DMS53 treated with DMSO at 0.1 percent for 48 hours (cell line): ENCODE measurements around the gene ZMYND15.
A peak's percentile ranks its signal among the peaks of the same experiment; 100 is the strongest.

ENCODE experiments used
- DNase-seq: peaks from one replicate; lab custom pipeline; 2025; ENCODE audit not compliant: unreplicated experiment; lab: John Stamatoyannopoulos, UW

Gene ZMYND15

GRCh38 chr17:4742629-4743028, 3.0 kb downstream of the ZMYND15 start:
- no peak for DNase-seq

DNA sequence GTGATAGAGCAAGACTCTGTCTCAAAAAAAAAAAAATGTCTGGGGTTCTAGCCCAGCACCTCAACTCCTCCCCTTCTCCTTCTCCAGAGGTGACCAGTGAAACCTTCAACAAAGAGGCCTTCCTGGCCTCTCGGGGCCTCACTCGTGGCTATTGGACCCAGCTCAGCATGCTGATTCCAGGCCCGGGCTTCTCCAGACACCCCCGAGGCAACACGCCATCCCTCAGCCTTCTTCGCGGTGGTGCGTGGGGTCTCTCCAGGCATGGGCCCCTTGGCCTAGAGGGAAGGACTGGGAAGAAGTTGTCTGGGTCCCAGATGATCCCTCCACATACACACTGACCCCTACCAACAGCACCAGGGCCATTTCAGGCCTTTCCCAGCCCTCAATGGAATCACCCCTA, 3.6 kb downstream of the ZMYND15 start:
- no peak for DNase-seq

DNA sequence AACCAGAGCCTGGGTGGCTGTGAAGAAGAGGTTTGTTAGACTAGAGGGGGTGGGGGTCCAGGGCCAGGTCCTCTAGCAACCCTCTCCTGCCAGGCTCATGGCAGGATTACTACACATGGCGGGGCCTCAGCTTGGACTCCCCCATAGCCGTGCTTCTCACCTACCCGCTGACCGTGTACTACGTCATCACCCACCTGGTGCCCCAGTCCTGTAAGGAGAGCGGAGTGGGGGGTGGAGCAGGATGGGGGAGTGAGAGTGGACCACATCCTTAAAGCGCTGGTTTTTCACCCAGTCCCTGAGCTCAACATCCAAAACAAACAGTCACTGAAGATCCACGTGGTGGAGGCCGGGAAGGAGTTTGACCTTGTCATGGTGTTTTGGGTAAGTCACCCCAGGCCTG, 4.3 kb downstream of the ZMYND15 start:
- DNase-seq = no peak

DNA sequence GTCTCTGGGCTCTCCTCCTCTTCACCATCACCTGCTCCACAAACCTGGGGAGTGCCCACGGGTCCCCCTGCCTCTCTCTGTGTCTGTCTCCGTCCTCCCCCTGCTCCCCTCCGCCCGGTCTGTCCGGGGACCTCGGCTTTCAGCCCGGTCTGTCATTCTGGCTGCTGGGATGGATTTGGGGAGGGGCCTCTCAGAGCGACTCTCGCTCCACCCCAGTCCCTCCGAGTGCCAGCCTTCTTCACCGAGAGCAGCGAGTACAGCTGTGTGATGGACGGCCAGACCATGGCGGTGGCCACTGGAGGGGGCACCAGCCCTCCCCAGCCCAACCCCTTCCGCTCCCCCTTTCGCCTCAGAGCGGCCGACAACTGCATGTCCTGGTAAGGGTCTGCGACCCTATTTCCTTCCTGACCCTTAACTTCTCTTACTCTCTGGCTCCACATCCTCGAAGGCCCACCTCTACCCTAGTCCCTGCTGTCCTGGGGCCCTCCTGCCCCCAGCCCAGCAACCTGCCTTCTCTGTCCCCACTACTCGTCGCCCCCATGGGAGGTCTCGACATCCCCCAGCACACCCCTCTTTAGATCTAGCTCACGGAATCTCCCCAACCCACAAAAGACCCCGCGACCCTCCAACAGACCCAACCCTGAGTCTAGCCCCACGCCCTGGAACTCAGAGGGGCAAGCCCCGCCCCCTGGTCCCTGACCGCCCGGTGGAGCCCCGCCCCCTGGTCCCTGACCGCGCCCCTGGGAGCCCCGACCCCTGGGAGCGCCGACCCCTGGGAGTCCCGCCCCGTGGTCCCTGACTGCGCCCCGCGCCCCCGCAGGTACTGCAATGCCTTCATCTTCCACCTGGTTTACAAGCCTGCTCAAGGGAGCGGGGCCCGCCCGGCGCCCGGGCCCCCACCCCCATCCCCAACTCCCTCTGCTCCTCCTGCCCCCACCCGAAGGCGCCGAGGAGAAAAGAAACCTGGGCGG, 5.7 kb downstream of the ZMYND15 start:
- DNase-seq = no peak

DNA sequence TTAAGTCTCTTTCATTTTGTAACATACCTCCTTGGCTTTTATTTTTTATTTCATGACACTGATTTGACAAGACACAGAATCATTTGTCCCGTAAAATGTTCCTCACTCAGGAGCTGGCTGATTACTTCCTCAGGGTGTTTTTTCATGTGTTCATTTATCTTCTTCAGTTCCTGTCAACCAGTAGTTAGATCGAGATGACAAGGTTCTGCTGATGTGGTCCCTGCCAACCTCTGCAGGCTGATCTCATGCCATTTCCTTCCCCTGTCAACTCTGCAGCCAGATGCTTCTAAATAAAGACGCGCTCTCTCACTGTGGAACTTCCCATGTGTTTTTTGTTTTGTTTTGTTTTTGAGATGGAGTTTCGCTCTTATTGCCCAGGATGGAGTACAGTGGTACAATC, 8.2 kb downstream of the ZMYND15 start:
- DNase-seq = no peak

- no peak for DNase-seq
Observed at GRCh38 chr17:4748686-4749085, 9.1 kb downstream of the ZMYND15 start.

DNA sequence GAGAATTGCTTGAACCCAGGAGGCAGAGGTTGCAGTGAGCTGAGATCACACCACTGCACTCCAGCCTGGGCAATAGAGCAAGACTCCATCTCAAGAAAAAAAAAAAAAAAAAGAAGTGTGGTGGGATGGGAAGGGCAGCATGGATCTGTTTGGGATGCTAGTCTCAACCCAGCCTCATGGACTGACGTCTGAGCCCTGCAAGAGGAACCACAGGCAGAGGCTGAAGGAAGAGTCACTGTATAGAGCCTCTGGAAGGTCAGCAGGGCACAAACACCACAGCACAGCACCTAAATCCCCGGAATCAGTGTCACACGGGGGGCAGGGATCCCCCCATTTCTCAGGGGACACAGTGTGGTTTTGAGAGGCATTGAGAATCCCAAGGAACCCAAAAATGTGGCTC, 11.0 kb downstream of the ZMYND15 start:
- DNase-seq = no peak

GRCh38 chr17:4751932-4752331, 12.3 kb downstream of the ZMYND15 start:
- no peak for DNase-seq

GRCh38 chr17:4753392-4753791, 13.8 kb downstream of the ZMYND15 start:
- DNase-seq = no peak

DNA sequence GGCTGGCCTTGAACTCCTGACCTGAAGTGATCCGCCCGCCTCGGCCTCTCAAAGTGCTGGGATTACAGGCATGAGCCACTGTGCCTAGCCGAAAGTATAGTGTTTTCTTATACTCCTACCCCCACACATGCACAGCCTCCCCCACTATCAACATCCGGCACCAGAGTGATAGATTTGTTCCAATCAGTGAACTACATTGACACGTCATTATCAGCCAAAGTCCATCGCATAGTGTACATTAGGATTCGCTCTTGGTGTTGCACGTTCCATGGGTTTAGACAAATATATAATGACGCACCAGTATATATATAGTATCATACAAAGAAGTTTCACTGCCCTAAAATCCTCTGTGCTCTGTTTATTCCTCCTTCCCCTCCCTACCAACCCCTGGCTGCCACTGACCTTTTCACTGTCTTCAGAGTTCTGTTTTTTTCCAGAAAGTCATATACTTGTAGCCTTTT, 20.2 kb downstream of the ZMYND15 start:
- DNase-seq = no peak

DNA sequence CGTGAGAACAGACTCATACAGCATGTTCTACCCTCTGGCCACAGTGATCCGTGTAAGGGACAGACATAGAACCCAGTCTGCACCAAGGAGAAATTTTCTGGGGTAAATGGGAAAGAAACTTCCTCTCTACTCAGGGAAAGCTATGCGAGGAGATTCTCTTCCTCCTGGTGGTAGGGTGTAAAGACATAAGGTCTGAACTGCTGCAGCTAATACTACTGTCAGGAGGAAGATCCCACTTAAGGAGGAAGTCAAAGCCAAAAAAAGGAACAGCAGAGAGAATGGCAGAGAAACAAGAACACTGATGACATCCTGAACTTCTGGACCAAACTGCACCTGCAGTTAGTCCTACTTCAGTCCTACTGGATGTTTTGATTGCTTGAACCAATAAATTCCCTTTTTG, 25.0 kb downstream of the ZMYND15 start:
- DNase-seq = no peak

DNA sequence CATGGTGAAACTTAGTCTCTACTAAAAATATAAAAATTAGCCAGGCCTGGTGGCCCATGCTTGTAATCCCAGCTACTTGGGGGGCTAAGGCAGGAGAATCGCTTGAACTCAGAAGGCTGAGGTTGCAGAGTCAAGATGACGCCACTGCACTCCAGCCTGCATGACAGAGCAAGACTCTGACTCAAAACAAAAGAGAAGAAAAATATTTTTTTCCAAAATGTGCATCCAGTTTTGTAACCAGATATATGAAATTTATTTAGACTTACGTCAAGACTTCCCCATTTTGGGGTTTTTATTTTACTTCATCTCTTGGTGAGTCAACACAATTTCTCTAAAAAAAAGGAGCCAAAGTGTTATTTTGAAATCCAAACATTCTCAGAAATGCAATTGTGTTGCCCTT, 26.6 kb downstream of the ZMYND15 start:
- DNase-seq = no peak

DNA sequence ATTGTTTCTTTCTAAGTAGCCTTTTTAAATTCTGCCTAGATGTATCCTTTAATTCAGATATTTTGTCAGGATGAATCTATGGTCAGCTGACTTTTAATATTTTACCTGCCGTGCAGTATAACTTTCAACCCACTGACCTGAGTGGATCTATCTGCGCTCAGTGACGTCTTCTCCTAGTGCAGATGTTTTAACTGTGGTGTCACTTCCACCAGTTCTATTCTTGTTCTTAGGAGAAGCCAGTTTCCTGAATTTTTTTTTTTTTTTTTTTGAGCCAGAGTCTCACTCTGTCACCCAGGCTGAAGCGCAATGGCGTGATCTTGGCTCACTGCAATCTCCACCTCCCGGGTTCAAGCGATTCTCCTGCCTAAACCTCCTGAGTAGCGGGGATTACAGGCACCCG, 27.1 kb downstream of the ZMYND15 start:
- DNase-seq = no peak

GRCh38 chr17:4768298-4768697, 28.7 kb downstream of the ZMYND15 start:
- DNase-seq = no peak

DNA sequence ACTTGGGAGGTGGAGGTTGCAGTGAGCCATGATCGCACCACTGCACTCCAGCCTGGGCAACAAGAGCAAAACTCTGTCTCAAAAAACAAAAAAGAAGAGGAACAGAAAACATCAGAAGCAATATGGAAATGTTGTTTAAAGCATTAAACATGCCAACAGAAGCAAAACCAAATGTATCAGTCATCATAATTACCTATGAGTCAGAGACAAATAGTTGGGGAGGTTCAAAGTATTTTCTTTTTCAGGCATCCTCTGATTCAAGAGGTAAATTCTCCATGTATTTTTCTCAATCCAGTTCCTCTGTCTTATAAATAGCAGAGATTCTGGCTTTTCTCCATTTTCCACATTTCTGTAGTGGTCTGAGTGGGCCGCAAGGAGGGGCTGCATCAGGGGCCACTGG, 30.0 kb downstream of the ZMYND15 start:
- DNase-seq = no peak

- DNase-seq = peak; percentile 5
Observed at GRCh38 chr17:4771519-4772234, 32.0 kb downstream of the ZMYND15 start, which contains the start of gene TM4SF5. TM4SF5 (plus strand) TSS chr17:4771886; CDS start chr17:4771923, 37 bp downstream.

DNA sequence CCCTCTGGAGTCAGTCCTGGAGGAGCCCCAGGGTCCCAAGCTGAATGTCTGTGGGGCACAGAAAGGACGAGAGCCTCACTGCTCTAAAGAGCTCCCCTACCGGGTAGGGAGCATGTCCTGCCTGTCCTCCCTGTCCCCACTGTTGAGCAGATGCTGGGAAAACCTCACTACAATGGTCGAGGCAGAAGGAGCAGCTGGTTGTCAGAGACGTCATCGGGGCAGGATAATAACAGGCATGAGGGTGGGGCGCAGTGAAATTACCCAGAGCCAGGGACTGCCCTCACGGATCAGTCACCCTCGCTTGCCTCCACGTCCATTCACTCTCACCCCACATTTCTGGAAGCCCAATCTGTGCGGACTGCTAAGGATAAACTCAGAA, 32.6 kb downstream of the ZMYND15 start:
- DNase-seq = no peak

DNA sequence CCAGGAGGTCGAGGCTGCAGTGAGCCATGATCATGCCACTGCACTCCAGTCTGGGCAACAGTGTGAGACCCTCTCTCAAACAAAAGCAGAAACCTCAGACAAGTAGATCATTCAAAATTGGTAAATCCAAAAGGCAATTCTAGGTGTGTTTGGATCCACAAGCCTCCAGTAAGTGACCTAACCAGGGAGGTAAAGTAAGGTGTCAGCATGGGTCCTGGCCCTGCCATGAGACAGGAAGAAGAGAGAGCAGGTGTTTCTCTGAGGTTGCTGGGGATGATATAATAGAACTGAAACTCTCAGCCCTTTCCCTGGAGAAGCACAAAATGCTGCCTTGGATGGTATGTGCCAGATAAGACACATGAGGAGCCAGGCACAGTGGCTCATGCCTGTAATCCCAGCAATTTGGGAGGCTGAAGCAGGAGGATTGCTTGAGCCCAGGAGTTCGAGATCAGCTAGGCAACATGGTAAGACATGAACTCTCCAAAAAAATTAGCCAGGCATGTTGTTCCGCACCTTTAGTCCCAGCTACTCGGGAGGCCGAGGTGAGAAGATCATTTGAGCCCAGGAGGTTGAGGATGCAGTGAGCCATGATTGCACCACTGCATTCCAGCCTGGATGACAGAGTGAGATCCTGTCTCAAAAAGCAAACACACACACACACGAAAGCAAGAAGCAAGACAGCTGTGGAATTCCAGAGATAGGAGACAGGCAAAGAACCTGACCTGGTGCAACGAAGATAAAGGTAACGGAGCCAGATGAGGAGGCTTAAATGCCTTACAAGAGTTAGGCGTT, 38.5 kb downstream of the ZMYND15 start:
- DNase-seq = no peak

- DNase-seq = no peak
Observed at GRCh38 chr17:4780325-4780955, 40.8 kb downstream of the ZMYND15 start.

- no peak for DNase-seq
Observed at GRCh38 chr17:4782652-4783051, 43.0 kb downstream of the ZMYND15 start.
